HG03460 (cell line): ENCODE measurements around the gene CCDC117.
"Not testable (repeated sequence)": the region's sequence is repeated elsewhere in the genome, so short reads cannot be mapped to it uniquely, and the experiment has no call there.

Source experiments
- ATAC-seq: cut with Tn5 transposase; IDR thresholded peaks from one replicate; pipeline ENCODE4 v1.9.1; 2021; ENCODE audit not compliant: unreplicated experiment

The CCDC117 gene

DNA sequence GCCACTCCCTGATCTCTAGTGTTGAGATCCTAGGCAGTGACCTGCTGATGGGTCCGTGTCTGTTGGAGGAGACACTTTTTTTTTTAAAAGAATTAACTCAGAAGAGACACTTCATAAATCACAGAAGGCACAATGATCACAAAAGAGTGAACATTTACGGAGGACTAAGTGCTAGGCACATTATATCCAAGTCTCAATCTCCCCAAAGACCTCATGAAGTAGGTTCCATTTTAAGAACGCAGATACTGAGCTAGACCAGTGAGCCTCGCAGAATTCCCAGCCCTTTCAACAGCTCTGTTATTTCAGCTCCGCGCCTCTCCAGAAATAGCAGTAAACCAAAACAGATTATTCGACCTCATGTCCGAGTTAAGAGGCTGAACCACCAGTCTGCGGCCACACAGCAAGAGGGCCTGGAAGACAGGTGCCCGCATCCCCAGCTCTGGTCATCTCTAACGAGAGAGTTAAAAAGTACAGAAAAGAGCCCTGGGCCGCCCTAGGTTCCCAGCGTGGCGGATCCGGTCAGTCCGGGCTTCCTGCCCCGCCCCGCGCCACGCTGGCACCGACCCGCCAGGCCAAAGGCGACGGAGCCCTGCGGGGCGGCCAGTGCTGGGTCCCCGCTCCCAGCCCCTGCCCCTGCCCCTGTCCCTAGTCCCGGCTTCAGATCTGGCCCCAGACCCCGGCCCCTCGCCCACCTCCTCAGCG lies 27.3 kb downstream of the CCDC117 start:
- ATAC-seq, result peak; percentile 29

- ATAC-seq, result peak; percentile 79
These were observed 28.0 kb downstream of the CCDC117 start, which contains the start of gene XBP1 for GRCh38 chr22:28800308-28801041. XBP1 (minus strand) TSS chr22:28800569.

DNA sequence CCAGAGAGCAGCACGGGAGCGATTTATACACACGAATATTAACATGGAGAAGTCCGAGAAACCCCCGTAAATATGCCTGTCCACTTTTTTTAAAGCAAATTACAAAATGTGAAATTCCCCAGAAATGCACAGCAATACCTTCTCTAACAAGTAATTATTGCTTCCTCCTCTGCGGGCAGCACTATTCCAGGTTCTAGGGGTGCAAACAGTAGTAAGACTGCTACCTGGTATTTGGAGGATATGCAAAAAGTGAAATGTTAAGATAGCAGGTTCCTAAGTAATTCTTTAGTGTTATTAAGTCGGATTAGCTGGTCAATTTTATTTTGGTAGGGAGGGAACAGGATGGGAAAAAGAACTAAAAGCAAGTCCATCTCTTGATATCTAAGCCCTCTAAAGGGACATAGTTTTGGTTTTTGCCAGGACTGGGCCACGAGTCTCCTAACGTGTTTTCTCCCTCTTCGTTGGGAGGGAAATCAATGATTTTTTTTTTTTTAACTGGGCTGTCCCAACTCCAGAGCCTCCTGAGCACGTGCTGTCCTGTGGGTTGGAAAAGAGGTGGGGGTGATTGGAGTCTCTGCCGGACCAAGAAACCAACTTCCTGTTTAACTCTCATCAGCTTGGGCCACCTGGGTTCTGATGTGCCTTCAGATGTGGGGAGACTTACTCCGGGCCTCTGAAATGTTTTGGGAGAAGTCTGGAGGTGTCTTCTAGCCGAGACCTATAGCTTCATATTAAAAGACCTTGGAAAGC lies 29.5 kb downstream of the CCDC117 start:
- no peak for ATAC-seq

- no peak for ATAC-seq
These were observed 30.2 kb downstream of the CCDC117 start for GRCh38 chr22:28802595-28803123.

DNA sequence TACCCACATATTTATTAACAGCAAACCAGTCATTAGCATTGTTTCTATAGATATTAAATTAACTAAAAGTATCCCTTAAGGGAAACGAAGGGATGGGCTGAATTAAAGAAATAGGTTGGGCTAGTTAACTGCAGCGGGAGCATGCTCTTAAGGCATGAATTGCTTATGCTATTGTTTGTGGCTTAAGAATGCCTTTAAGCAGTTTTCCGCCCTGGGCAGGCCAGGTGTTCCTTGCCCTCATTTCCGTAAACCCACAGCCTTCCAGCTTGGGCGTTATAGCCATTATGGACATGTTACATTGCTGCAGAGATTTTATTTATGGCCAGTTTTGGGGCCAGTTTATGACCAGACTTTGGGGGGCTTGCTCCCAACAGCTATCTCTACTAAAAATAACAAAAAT lies 32.9 kb downstream of the CCDC117 start:
- ATAC-seq, result not testable (repeated sequence)

DNA sequence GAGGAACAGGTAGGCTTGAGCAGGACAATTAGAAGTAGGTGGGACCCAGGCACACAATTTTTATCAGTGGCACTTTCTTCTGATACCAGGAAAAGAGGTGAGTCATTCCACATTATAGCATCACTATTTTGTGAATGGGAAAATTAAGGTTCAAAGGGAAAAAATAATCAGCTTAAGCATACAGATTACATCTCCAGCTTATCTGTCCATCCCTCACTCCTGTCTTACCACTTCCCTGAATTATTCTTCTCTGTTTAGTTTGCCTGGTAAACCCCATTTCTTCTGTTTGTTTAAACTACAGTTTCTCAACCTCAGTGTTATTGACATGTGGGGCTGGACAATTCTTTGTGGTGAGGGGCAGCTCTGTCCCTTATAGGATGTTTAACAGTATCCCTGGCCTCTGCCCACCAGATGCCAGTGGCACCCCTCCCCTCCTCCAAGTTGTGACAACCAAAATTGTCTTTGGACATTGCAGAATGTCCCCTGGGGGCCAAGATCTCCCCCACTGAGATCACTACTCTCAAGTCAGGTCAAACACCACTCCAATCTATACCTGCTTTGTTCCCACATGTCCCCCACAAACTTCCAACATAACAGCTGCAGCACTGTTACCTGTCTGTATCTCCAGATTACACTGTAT lies 36.3 kb downstream of the CCDC117 start:
- no peak for ATAC-seq

DNA sequence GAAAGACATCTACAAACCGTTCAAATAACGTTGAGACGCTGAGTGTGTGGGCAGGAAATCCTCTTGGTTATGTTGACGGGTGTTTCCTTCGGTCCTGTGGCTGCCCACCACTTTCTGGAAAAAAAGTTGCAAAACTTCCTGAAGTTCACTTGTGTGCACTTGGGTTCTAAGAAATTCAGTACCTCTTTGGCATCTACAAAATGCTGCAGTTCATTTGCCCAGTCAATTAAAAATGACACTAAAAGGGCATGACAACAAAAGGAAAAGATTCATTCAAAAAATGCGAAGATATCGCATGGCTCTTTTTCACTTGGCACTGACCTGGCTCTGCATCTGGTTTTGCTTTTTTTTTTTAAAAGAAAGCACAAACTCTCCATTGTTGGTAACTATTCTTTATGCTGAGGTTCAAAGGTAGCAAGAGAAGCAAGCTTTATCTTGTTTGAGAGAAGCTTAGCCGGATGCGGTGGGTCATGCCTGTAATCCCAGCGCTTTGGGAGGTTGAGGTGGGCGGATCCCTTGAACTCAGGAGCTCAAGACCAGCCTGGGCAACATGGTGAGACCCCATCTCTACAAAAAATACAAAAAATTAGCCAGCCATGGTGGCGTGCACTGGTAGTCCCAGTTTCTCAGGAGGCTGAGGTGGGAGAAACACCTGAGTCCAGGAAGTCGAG lies 38.5 kb downstream of the CCDC117 start:
- no peak for ATAC-seq

DNA sequence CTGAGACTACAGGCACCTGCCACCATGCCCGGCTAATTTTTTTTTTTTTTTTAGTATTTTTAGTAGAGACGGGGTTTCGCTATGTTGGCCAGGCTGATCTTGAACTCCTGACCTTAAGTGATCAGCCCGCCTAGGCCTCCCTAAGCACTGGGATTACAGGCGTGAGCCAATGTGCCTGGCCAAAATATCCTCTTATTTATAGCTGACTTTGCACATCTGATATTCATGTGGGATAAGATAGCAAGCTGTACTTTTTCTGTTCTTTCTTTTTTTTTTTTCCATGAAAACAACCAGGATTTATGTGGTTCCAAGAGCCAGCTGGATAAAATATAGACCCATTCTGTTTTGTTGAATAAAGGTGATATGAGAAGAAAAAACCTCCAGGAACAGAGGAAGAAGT lies 40.0 kb downstream of the CCDC117 start:
- ATAC-seq, result no peak

GRCh38 chr22:28813772-28814518 lies 41.5 kb downstream of the CCDC117 start:
- no peak for ATAC-seq

DNA sequence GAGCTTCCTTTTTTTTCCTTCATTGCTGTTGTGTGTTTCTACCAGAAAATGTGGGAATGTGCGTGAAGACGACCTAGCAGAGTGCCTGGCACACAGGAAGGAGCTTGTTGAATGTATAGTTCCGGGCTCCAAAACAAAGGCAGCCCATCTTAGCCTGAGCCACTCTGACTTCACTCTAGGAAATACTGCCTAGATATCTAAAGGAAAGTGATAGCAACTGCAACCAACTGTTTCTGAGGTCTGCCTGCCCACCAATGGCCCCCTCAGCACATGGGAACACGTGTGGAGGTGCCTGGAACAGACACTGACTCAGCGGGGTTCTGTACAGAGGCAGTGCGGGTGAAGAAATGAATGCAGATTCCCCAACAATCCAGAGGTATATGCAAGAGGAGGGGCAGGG lies 42.6 kb downstream of the CCDC117 start:
- ATAC-seq, result no peak

DNA sequence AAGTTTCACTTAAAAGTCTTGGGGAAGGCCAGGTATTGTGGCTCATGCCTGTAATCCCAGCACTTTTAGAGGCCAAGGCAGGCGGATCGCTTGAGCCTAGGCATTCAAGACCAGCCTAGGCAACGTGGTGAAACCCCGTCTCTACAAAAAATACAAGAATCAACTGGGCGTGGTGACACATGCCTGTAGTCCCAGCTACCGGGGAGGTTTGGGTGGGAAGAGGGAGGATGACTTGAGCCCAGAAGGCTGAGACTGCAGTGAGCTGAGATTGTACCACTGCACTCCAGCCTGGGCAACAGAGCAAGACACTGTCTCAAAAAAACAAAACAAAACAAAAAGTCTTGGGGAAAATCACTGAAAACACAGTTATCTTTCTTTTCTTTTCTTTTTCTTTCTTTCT lies 43.2 kb downstream of the CCDC117 start:
- no peak for ATAC-seq

DNA sequence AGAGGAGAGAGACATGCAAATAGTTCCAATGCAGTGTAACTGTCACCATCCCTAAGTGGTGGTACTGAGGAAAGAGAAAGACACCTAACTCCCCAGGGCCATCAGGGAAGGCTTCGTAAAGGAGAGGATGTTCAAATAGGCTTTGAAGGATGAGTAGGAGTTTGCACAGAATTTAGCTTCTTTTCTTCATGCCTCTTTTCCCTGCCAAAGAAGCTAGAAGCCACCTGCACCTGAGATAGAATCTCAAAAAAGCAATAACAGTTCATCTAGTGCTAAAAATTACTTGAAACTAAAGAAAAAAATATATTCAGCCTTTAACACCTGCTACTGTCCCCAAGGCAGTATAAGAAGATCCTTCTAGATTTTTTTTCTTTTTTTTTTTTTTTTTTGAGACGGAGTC lies 44.6 kb downstream of the CCDC117 start:
- ATAC-seq, result no peak

GRCh38 chr22:28817919-28818859 lies 45.7 kb downstream of the CCDC117 start:
- ATAC-seq, result no peak

DNA sequence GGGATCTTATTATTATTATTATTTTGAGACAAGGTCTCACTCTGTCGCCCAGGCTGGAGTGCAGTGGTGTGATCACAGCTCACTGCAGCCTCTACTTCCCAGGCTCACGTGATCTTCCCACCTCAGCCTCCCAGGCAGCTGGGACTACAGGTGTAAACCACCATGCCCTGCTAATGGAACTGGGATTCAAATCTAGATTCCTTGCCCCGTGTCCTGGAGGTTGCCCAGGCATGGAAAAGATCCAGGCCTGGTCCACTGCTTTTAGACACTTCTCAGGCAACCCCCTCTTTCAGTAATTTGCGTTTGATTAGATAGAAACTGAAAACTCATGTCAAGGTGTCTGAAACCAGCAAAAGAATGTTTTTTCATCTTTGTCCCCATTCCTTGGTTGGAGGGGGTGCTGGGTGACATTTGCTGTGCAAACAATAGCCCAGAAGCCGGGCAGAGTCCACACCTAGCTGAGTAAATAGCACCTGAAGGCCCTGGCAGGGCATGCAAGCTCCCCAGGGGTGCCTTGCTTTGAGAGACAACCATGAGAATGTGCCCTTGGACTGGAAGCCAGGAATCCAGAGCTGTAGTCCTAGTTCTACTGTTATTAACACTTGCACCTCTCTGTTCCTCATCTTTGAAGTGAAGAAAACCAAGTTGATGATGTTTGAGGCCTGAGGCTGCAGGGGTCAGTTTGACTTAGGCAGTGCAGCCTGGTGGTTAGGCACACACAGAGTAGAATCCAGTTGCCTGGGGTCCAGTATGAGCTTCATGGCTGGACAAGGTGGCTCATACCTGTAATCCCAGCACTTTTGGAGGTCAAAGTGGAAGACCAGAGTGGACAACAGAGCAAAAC lies 47.0 kb downstream of the CCDC117 start:
- peak; percentile 46 for ATAC-seq

GRCh38 chr22:28820885-28821284 lies 48.4 kb downstream of the CCDC117 start:
- ATAC-seq, result no peak

DNA sequence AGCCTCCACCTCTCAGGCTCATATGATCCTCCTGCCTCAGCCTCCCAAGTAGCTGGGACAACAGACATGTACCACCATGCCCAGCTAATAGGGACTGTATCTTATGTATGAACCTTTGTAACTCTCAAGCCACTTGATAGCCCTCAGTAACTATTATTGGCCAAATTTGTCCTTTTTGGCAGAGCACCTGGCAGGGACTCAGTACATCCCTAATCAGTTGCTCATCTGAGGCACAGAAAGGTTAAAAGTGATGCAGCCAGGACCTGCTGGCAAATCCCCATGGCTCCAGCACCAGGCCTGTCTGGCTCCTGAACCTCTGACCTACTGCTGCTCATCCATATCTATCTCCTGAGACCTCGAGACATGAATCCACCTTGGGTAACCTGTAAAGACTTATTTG lies 49.0 kb downstream of the CCDC117 start:
- no peak for ATAC-seq

GRCh38 chr22:28822930-28823551 lies 50.5 kb downstream of the CCDC117 start:
- no peak for ATAC-seq
